ENCODE data around the gene GTF2H3. TPM values are rescaled to one million over a fixed set of nuclear protein-coding genes. Genes with fewer than 3 reads are reported as not detected.
A peak's percentile ranks its signal among the peaks of the same experiment; 100 is the strongest.

The GTF2H3 gene
- total and polyA plus RNA-seq, 9 of the 15 experiments (the other 6 are each of a cell fraction or from before 2014, with no cell fraction given), result 22.7 to 99.7 (median 49.6) TPM

- POLR2A ChIA-PET, result interaction anchor here (0.6 to 1.3 kb wide), 6 partner anchors 9 to 41 kb away, joined by 3 to 5 read pairs (median 3); partner anchors contain the start of gene ATP6V0A2
- intact Hi-C loops (cut with micrococcal nuclease), result no loop called here
- WGBS (ENCODE audit: insufficient coverage, low coverage, missing lambda C conversion rate), result under 1% methylated on average over 53 of the region's 53 CpGs
- TF ChIP-seq PRPF4 (IDR thresholded peaks at IDR 0.05; ENCODE audit: insufficient read depth, low read depth, low read length, poor library complexity, severe bottlenecking) (no peak), ZNF76 (CRISPR knock-in tag; IDR thresholded peaks at IDR 0.05; ENCODE audit: borderline replicate concordance) (no peak), HDAC1 (IDR thresholded peaks at IDR 0.05) (peak in 1 of 2 experiments; percentile 96; a peak in 2 of 4 replicates), RFX1 (IDR thresholded peaks at IDR 0.05) (peak; percentile 96), ZKSCAN8 (CRISPR knock-in tag; IDR thresholded peaks at IDR 0.05) (no peak), KLF13 (tag; IDR thresholded peaks at IDR 0.05; ENCODE audit: borderline replicate concordance, low read depth) (no peak), STAG1 (CRISPR knock-in tag; IDR thresholded peaks at IDR 0.05; ENCODE audit: borderline replicate concordance) (no peak), SPI1 (IDR thresholded peaks at IDR 0.05; ENCODE audit: borderline replicate concordance, low read depth, low read length) (no peak), ASH1L (IDR thresholded peaks at IDR 0.05; ENCODE audit: borderline replicate concordance, low read depth, partially characterized antibody) (peak; percentile 45), BDP1 (IDR thresholded peaks at IDR 0.05; ENCODE audit: insufficient read depth, insufficient read length) (no peak), CEBPB (tag; IDR thresholded peaks at IDR 0.05) (no peak), DDX20 (tag; IDR thresholded peaks at IDR 0.05; ENCODE audit: low read depth) (no peak), SMAD1 (IDR thresholded peaks at IDR 0.05; ENCODE audit: low read depth, low read length, partially characterized antibody) (no peak), BHLHE40 (IDR thresholded peaks at IDR 0.05; ENCODE audit: low read length) (no peak)
- TF ChIP-seq, protein P1, sequence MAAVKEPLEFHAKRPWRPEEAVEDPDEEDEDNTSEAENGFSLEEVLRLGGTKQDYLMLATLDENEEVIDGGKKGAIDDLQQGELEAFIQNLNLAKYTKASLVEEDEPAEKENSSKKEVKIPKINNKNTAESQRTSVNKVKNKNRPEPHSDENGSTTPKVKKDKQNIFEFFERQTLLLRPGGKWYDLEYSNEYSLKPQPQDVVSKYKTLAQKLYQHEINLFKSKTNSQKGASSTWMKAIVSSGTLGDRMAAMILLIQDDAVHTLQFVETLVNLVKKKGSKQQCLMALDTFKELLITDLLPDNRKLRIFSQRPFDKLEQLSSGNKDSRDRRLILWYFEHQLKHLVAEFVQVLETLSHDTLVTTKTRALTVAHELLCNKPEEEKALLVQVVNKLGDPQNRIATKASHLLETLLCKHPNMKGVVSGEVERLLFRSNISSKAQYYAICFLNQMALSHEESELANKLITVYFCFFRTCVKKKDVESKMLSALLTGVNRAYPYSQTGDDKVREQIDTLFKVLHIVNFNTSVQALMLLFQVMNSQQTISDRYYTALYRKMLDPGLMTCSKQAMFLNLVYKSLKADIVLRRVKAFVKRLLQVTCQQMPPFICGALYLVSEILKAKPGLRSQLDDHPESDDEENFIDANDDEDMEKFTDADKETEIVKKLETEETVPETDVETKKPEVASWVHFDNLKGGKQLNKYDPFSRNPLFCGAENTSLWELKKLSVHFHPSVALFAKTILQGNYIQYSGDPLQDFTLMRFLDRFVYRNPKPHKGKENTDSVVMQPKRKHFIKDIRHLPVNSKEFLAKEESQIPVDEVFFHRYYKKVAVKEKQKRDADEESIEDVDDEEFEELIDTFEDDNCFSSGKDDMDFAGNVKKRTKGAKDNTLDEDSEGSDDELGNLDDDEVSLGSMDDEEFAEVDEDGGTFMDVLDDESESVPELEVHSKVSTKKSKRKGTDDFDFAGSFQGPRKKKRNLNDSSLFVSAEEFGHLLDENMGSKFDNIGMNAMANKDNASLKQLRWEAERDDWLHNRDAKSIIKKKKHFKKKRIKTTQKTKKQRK (IDR thresholded peaks at IDR 0.05; ENCODE audit: borderline replicate concordance, low read depth, low read length), result no peak
- TF ChIP-seq, protein P2, sequence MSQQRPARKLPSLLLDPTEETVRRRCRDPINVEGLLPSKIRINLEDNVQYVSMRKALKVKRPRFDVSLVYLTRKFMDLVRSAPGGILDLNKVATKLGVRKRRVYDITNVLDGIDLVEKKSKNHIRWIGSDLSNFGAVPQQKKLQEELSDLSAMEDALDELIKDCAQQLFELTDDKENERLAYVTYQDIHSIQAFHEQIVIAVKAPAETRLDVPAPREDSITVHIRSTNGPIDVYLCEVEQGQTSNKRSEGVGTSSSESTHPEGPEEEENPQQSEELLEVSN (IDR thresholded peaks at IDR 0.05; ENCODE audit: borderline replicate concordance in 1 of 2, extremely low read depth in 1 of 2, insufficient read depth in 1 of 2, insufficient read length in 1 of 2, low read depth in 1 of 2, low read length in 1 of 2, poor library complexity in 1 of 2, severe bottlenecking in 1 of 2), result peak in 1 of 2 experiments; percentile 54
Measured at GRCh38 chr12:123670882-123671728, 37.5 kb downstream of the GTF2H3 start, which contains the start of gene TCTN2. TCTN2 (plus strand) TSS chr12:123671113; CDS start chr12:123671241, 128 bp downstream.

More at GRCh38 chr12:123670882-123671728, 37.5 kb downstream of the GTF2H3 start, which contains the start of gene TCTN2:
- H3K4me2 ChIP-seq (ENCODE audit: insufficient read depth, low read length), result peak within 1 kb of the TSS; percentile 91
- peak within 1 kb of the TSS; percentile 25; the same call in 1 of the 3 replicates for H3K27ac ChIP-seq (ENCODE audit: extremely low read depth, low read depth, low read length)
- in situ Hi-C loops (cut with MboI), result no loop called here
- no peaks in the 10 kb centered on the region for H3K9me1 ChIP-seq (ENCODE audit: control insufficient read depth, insufficient read depth, low read length)
- CTCF ChIA-PET (ENCODE audit: low intra/inter-chr PET ratio), result interaction anchor here (0.6 kb wide), 1 partner anchor 184 kb away, joined by 4 read pairs; no protein-coding TSS in a partner anchor
- H3K4me3 ChIP-seq, result peak within 1 kb of the TSS; percentile 69
- H3K9ac ChIP-seq (ENCODE audit: insufficient read depth in 1 of 2, low read depth in 2 of 2, low read length in 2 of 2), result peak within 1 kb of the TSS; percentile 40 to 88; a peak in 3 of 4 replicates
- peaks cover 0 to 11% of the 10 kb centered on the region in 2 experiments; a peak in 3 of 5 replicates for H3K4me1 ChIP-seq (replicated peaks in 1 of 2; ENCODE audit: control insufficient read depth in 2 of 2, insufficient read depth in 2 of 2, low read length in 2 of 2)
- no peaks in the 10 kb centered on the region for H4K20me1 ChIP-seq (replicated peaks; ENCODE audit: control insufficient read depth, insufficient read depth, low read length)
- no peaks in the 10 kb centered on the region for H3K27me3 ChIP-seq (ENCODE audit: control insufficient read depth in 2 of 2, insufficient read depth in 2 of 2, low read length in 2 of 2)
- no peaks in the 10 kb centered on the region for H3K79me2 ChIP-seq (ENCODE audit: control insufficient read depth, insufficient read depth, low read length)
- peak; percentile 100 for ATAC-seq
- H3K9me3 ChIP-seq (replicated peaks; ENCODE audit: control insufficient read depth, insufficient read depth, low read depth, low read length), result no peaks in the 10 kb centered on the region
- peak within 1 kb of the TSS; percentile 99 for H2AFZ ChIP-seq (ENCODE audit: low read depth, low read length)
- FAIRE-seq, result peak; percentile 99
- no peaks in the 10 kb centered on the region for H3K36me3 ChIP-seq (ENCODE audit: control insufficient read depth, insufficient read depth, low read length)
- DNase-seq (ENCODE audit: extremely low read depth in 1 of 4, low spot score in 3 of 4), result peak; percentile 96 to 100 (median 100)
- TSS peak; percentile 39 for BruUV-seq (replicated peaks)

Measured in K562 (cell line).